DMS 273 treated with DMSO at 0.1 percent for 48 hours (cell line): ENCODE data around the gene PLA2G5.
"Not testable (repeated sequence)": the region's sequence is repeated elsewhere in the genome, so short reads cannot be mapped to it uniquely, and the experiment has no call there.

Experiments
- DNase-seq: peaks from one replicate; lab custom pipeline; 2025; lab: John Stamatoyannopoulos, UW

The PLA2G5 gene, protein sequence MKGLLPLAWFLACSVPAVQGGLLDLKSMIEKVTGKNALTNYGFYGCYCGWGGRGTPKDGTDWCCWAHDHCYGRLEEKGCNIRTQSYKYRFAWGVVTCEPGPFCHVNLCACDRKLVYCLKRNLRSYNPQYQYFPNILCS

DNA sequence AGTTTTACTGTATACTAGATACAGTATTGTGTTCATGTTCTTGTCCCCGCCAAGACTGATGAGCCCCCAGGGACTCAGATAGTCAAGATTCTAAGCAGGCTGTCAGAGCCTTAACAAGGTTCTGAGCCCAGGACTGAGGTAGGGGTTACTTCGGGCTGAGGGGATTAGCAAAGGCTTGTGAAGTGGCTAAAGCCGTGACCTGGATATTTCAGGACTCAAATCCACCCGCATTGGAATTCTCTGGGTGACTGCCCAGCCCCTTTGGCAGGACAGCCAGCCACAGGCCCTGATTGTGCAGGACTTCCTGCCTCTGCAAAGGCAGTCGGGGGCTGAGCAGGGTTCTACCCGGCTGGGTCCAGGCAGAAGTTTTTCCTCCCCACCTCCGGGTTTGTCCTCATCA lies at the start of gene PLA2G5:
TSS of gene PLA2G5 (plus strand) at position 321 of the 400 bp plus-strand sequence. CDS start 14,637 bp downstream, outside the sequence.
- DNase-seq, result no peak

DNA sequence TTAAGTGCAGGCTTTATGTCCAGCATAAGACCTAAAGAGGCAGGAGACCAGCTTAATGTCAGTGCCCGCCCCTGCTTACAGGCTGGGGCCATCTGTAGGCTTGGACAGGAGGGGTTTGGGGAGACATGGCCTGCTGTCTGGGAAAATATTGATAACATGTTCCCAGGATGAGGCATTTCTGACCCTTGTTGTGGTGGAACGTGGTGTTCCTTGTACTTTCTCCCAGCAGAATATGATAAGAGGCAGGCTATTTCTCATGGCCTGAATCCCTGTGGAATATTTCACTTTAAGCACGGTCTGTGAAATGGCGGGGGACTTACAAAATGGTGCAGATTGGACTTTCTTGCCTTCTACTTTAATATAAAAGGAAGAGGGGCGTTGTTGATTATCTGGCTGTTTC lies 41.9 kb upstream of the PLA2G5 start:
- DNase-seq, result no peak

DNA sequence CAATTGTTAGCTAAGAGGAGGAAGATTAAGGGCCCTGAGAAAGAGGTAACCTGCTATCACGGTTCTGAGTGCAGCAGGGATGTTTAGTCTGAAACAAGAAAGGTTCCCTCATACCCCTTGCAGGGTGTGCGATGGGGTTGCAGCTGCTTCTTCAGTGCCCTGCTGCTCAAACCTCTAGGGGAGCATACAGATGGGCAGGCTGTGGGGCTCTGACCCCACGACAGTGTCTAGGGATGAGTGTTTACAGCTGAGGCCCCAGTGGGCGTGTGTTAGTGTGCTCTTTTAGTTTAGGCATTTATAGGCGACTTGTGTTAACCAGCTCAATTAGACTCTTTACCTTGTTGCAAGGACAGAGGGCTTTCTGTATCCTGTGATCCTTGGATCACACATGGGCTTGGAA lies 41.3 kb upstream of the PLA2G5 start:
- DNase-seq, result no peak

- DNase-seq, result no peak
Measured at GRCh38 chr1:20029178-20029912, 40.6 kb upstream of the PLA2G5 start.

- not testable (repeated sequence) for DNase-seq
Measured at GRCh38 chr1:20030436-20031151, 39.4 kb upstream of the PLA2G5 start.

DNA sequence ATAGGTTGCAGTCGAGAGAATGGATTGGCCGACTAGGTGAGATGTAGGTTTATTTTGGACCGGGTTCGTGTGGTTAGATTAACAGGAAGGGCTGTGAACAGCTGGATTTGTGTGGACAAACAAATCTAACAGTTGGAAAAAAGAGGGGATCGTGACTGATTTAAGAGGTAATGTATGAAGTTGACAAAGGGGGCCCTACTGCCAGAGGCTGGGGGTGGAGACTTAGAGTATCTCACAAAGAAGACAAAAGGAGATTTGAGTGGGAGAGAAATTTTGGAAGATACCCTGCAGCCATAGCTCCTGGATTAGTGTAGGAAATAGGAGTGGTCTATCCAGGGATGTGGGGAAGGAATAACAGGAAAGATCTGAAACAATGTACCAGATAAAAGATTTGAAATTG lies 38.8 kb upstream of the PLA2G5 start:
- DNase-seq, result no peak

DNA sequence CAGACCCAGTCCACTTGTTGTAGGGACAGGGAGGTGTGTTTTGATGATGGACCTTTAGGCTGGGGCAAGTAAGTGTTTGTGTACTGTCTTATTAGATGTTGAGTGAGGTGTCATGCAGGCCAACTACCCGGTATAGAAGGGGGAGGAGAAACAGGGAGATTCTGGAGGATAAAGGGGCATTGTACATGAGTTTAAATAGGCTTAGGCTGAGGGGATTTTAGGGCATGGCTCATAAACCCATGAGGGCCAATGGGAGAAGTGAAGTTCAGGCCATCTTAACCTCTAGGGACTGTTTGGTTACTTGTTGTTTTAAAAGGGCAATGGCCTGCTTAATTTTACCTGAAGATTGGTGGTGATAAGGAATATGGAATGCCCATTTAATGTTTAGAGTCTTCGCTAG lies 38.2 kb upstream of the PLA2G5 start:
- no peak for DNase-seq

DNA sequence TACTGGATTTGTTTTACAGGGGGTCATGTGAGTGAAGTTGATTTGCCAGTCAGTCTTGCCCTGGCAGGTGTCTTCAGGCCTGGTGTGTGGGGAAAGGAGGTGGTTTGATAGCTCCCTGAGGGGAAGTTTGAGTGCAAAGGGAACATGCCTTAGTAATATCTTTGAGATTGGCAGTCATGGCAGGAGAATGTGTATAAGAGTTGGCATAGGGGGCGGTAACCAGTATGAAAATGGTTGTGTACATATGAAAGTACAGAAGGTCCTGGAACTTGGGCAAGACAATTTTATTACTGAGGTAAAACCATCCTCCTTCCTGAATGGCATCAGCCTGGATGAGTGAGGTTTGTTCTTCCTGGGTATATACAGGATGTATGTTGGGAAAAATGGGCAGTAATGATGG lies 37.6 kb upstream of the PLA2G5 start:
- no peak for DNase-seq

- no peak for DNase-seq
Measured at GRCh38 chr1:20033420-20033819, 36.6 kb upstream of the PLA2G5 start.

DNA sequence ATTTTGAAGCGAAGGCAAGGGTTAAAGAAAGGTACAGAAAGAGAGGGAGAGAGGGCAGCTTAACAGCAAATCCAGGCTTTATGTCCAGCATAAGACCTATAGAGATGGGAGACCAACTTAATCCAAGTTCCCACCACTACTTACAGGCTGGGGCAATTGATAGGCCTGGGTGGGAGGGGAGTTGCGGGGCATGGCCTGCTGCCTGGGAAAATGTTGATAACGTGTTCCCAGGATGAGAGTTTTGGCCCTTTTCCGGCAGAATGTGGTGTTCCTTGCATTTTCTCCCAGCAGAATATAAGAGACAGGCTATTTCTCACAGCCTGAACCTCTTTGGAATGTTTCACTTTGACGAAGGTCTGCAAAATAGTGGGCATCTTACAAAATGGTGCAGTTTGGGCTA lies 34.9 kb upstream of the PLA2G5 start:
- DNase-seq, result no peak

GRCh38 chr1:20037877-20038276 lies 32.1 kb upstream of the PLA2G5 start:
- no peak for DNase-seq

DNA sequence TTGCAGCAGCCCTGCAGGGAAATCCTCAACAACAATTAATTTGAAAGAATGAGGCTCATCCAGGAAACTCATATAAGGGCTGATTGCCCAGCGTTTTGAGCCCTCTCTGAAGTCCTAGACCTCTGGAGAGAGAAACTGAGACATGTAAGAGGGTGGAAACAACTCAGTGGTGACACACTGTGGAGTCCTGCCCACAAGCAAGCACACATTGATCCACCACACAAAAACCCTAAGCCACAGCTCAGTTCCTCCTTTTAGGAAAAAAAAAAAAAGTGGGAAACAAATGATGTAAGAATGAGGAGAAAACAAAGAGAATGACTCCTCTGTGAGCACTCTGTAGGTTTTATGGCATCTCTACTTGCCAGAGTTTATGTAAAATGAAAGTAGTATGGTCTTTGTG lies 22.9 kb upstream of the PLA2G5 start:
- DNase-seq, result no peak

DNA sequence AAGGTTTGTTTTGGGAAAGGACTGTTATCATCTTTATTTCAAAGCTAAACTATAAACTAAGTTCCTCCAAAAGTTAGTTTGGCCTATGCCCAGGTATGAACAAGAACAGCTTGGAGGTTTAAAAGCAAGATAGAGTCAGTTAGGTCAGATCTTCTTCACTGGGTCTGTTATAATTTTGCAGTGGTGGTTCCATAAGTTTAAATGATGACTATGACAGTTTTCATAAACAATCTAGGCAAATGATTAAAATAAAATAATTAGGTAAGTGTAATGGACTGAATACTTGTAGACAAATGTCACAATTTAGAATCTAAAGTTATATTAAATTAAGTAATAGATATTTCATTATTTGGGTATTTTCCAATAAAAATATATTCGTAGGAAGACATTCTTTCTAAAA lies 21.4 kb upstream of the PLA2G5 start:
- no peak for DNase-seq

DNA sequence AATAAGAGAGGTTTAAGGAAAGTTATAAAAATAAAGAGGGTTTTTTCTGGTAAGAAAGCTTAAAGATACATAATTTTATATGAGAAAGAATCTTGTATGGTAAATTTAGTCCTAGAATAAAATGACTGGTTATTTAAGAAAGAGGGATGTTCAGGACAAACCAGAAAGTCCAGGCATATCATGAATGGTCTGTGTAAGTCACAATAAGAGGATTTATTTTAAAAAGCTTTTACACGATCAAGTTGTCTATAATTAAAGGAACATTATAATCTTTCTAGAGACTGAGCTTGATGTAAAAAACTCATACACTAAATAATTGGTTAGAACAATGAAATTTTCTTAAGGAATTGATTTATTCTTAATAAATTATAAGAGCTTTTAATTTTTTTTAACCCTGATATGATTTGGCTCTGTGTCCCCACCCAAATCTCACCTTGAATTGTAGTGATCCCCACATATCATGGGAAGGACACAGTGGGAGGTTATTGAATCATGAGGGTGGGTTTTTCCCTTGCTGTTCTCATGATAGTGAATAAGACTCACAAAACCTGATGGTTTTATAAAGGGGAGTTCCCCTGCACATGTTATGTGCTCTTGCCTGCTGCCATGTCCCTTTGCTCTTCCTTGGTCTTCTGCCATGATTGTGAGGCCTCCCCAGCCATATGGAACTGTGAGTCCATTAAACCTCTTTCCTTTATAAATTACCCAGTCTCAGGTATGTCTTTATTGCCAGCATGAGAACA lies 20.8 kb upstream of the PLA2G5 start:
- DNase-seq, result not testable (repeated sequence)

DNA sequence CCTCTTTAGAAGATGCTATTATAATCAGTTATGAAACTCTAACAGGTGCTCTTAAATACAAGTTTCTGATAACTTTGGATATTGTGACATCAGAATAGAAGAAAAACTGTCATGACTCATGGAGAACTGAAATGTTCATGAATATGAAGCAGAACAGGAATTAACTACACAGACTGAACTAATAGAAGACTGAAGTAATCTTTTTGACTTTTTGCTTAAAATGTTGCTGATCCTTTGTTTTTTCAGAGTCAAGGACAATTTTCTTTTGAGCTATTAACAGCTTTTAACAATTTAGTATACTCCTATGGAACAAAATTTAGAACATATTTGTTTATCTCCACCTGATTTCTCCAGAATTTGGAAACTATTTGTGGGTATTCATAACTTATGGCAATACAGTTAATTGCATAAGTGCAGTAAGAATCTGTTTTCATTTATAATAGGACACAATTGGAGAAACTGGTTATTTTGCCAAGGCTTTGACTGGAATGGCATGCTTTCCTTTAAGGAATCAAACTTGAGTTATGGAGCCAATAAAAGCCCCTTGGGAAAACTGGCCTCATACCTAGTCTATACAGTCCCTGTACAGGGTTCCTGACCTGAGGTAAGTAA lies 18.7 kb upstream of the PLA2G5 start:
- DNase-seq, result no peak

GRCh38 chr1:20052386-20052785 lies 17.6 kb upstream of the PLA2G5 start:
- DNase-seq, result no peak

- DNase-seq, result no peak
Measured at GRCh38 chr1:20057886-20058420, 12.0 kb upstream of the PLA2G5 start.

DNA sequence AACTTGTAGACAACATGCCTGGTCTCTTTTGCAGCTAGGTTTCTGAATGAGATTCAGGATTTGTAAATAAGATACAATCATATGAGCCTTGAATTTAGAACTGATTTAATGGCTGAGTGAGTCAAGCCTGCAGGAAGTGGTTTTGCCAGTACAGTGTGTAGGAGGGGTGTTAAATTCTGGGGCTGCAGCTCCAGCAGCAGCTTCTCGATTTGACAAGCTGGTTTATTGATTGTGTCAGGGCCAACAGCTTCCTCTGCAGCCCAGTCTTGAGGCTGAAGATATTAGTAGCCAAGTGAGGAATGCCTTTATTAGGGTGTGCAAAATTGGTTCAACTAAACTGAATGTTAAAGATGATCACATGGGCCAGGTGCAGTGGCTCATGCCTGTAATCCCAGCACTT lies 11.5 kb upstream of the PLA2G5 start:
- DNase-seq, result no peak

- DNase-seq, result no peak
Measured at GRCh38 chr1:20059847-20060246, 10.1 kb upstream of the PLA2G5 start.

DNA sequence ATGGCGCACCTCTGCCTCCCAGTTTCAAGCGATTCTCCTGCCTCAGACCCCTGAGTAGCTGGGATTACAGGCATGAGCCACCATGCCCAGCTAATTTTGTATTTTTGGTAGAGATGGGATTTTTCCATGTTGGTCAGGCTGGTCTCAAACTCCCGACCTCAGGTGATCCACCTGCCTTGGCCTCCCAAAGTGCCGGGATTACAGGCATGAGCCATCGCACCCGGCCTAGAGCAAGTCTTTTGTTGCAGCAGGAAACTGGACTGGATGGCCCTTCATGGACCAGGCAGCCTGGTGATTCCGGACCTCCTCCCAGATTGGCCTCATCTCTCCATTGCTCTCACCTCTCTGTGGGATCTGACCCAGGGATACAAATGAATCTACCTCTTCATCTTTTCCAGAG lies 9.2 kb upstream of the PLA2G5 start:
- not testable (repeated sequence) for DNase-seq

DNA sequence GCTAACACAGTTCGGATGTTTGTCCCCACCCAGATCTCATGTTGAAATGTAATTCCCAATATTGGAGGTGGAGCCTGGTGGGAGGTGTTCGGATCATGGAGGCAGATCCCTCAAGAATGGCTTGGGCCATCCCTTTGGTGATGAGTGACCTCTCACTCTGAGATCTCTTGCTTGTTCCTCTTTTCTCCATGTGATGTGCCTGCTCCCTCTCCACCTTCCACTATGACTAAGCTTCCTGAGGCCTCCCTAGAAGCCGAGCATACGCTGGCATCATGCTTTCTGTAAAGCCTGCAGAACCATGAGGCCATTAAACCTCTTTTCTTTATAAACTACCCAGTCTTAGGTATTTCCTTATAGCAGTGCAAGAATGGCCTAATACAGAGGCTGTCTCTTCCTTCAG lies 8.1 kb upstream of the PLA2G5 start:
- no peak for DNase-seq

GRCh38 chr1:20063861-20064292 lies 6.1 kb upstream of the PLA2G5 start:
- DNase-seq, result no peak
